Measurements from ENCODE around the gene ANKRD55.
"Not testable (repeated sequence)": the region's sequence is repeated elsewhere in the genome, so short reads cannot be mapped to it uniquely, and the experiment has no call there.

ANKRD55 gene

DNA sequence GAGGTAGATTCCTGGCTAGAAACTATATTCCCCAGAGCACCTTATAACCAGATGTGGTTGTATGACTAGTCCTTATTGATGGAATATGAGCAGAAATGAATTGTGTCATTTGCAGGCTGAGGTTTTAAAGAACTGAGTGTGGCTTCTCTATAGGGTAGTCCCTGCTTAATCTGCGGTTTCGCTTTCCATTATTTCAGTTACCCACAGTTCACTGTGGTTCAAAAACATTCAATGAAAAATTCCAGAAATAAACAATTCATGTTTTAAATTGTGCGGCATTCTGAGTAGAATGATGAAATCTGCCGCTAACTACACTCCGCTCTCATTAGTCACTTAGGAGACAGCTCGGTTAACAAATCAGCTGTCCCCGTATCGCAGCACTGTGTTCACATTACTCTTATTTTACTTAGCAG, 65.1 kb downstream of the ANKRD55 start:
- DNase-seq (ENCODE audit: low read depth in 2 of 2), result no peak

DNA sequence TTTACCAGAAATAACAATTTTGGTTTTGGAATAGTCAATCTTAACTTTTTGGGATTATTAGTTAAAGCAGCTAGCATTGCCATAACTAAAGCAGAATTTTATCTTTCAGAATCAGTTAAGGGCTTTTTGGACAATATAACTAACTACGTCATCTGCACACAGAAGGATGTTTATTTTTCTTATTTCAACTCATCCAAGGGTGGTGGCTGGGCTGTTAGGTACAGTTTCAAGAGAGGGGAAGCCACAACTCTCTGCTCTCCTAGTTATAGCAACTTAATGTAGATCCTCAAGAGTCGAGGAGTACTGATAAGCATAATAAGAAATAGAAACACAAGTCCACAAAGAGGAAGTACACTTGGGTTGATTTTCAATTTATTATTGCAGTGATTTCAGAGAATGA, 65.6 kb downstream of the ANKRD55 start:
- DNase-seq (ENCODE audit: low read depth in 2 of 2), result no peak

- DNase-seq (ENCODE audit: low read depth in 2 of 2), result no peak
These were observed 66.3 kb downstream of the ANKRD55 start for GRCh38 chr5:56166671-56167385.

- DNase-seq (ENCODE audit: low read depth in 2 of 2), result no peak
These were observed 68.8 kb downstream of the ANKRD55 start for GRCh38 chr5:56164376-56164775.

DNA sequence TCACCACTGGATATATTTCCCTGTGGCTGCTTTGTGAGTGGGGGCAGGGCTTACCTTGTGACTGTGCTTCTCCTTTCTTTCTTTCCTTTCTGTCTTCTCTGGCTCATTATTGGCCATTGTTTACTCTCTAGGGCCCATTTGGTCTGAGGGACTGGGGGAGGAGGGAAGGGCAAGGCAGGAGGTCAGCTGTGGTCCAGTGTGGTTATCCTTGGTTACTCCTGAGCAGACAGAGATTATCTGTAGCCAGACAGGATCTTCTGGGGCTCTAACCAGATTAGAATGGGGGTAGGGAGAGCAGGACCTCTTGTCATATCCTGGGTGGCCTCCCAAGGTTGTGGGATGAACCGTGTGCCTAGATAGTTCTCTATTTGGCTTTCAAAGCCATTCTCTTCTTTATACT, 71.2 kb downstream of the ANKRD55 start:
- no peak for DNase-seq (ENCODE audit: low read depth in 2 of 2)

- DNase-seq (ENCODE audit: low read depth in 2 of 2), result no peak
These were observed 71.7 kb downstream of the ANKRD55 start for GRCh38 chr5:56161439-56161823.

DNA sequence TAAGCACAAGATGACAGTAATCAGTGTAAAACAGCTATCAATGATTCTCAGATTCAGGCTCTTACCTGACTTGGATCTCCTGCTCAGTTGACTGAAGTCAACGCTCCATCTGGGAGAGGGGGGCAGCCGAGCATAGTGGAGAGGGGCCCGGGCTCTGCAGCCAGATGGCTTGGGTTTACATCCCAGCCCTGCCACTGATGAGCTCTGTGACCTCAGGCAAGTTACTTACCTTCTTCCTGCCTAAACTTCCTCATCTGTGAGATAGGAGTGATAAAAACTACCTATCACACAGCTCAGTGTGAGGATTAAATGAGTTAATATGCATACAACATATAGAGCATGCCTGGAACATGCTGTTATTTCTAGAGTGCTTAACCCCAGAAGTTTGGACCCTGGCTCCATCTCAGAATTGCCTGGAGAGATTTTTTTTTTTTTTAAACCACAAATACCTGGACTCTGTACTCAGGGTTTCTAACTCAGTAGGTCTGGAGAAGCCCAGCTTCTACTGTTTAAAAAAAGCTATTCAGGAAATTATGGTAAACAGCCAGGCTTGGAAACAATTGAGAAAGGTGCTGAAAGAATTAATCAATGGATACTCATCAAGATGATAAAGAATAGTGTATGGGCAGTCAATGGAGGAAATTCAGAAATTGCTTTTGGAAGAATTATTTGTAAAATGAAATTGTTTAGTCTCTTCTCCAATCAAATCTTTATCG, 72.2 kb downstream of the ANKRD55 start:
- no peak for DNase-seq (ENCODE audit: low read depth in 2 of 2)

GRCh38 chr5:56159521-56159947, 73.6 kb downstream of the ANKRD55 start:
- no peak for DNase-seq (ENCODE audit: low read depth in 2 of 2)

DNA sequence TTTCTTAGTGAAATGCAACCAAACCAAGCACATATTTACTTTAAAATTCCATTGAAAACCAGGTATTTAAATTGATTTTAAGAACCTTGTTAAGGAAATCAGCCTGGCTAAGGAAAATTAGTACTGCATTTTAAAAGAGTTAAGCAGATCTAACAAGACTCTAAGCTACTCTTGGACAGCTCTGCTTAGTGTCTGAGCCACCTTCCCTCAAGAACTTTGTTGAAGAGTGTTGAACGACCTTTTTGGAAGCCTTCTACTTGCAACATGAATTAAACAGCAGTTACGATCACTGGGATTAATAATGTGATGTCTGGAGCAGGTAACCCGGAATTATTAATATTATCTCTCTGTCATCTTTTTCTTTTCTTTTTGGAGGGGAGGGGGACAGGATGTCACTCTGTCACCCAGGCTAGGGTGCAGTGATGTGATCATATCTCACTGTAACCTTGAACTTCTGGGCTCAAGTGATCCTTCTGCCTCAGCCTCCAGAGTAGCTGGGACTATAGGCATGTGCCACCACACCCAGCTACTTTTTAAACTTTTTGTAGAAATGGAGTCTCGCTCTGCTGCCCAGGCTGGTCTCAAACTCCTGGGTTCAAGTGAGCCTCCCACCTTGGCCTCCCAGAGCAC, 74.7 kb downstream of the ANKRD55 start:
- no peak for DNase-seq (ENCODE audit: low read depth in 2 of 2)

DNA sequence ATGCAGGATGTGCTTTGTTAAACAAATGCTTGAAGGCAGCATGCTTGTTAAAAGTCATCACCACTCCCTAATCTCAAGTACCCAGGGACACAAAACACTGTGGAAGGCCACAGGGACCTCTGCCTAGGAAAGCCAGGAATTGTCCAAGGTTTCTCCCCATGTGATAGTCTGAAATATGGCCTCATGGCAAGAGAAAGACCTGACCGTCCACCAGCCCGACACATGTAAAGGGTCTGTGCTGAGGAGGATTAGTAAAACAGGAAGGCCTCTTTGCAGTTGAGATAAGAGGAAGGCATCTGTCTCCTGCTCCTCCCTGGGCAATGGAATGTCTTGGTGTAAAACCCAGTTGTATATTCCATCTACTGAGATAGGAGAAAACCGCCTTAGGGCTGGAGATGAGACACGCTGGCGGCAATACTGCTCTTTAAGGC, 75.9 kb downstream of the ANKRD55 start:
- DNase-seq (ENCODE audit: low read depth in 2 of 2), result not testable (repeated sequence)

GRCh38 chr5:56156585-56157190, 76.4 kb downstream of the ANKRD55 start:
- DNase-seq (ENCODE audit: low read depth in 2 of 2), result not testable (repeated sequence)

DNA sequence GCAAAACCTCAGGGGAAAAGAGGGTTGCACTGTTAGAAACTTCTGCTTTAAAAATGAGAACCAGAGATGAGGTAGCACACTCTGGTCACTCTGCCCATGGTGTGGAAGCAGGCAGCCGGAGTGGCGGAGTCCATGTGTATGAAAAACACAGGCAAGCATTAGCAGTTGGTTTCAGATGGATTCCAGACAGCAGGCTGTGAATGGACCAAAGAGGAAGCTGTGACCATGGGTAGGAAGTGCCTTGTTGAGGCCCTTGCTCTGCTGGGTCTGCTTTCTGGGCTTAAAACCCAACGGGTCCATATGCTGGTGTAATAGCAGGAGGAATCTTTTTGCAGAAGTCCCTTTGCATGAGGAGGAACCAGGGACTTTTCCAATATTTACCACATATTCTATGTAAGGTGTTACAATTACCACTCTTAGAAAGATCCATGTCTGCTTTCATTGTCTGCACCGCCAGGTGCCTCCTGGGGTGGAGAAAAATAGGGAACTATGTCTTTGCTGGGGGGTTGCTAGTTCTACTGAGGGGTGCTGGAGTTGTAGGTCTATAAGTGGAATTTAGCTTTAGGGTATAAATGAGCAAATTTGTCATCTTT, 77.0 kb downstream of the ANKRD55 start:
- DNase-seq (ENCODE audit: low read depth in 2 of 2), result peak in 1 of 2 donors; percentile 2

GRCh38 chr5:56154732-56155484, 78.2 kb downstream of the ANKRD55 start:
- DNase-seq (ENCODE audit: low read depth in 2 of 2), result no peak

- no peak for DNase-seq (ENCODE audit: low read depth in 2 of 2)
These were observed 80.7 kb downstream of the ANKRD55 start for GRCh38 chr5:56152437-56152836.

DNA sequence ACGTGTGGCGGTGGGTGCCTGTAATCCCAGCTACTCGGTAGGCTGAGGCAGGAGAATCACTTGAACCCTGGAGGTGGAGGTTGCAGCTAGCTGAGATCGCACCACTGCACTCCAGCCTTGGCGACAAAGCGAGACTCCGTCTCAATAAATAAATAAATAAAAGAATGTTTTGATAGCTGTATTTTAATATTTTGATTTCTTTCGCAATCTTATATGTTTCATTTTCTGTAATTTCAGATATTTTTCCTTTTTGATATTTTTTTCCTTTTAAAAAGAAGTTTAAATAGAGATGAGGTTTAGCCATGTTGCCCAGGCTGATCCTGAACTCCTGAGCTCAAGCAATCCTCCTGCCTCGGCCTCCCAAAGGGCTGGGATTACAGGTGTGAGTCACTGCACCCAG, 82.4 kb downstream of the ANKRD55 start:
- DNase-seq (ENCODE audit: low read depth in 2 of 2), result not testable (repeated sequence)

- DNase-seq (ENCODE audit: low read depth in 2 of 2), result no peak
These were observed 84.6 kb downstream of the ANKRD55 start for GRCh38 chr5:56148453-56148971.

DNA sequence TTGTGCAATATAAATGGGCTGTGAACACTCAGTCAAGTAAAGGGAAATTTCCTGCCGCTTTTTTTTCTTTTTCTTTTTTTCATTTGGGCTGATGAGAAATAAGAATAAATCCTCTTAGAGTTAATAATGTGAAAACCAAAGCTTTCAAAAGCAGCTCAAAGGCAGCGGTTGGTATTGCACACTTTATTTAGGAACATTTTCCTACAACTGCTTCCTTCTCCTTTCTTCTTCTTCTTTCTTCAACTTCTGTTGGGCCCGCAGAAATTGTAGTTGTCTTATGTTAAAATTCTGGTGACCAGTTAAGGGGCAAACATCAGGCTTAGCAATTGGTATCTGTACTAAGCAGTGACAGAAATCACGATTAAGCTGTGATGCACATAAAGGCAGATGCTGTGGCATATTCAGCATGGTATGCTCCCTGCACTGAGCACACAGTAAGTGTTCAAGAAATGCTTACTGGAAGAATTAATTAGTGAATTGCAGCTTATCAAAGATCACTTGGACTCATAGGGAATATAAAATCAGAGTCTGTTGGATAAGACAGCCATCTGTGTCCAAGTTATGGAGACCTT, 85.4 kb downstream of the ANKRD55 start:
- DNase-seq (ENCODE audit: low read depth in 2 of 2), result no peak

DNA sequence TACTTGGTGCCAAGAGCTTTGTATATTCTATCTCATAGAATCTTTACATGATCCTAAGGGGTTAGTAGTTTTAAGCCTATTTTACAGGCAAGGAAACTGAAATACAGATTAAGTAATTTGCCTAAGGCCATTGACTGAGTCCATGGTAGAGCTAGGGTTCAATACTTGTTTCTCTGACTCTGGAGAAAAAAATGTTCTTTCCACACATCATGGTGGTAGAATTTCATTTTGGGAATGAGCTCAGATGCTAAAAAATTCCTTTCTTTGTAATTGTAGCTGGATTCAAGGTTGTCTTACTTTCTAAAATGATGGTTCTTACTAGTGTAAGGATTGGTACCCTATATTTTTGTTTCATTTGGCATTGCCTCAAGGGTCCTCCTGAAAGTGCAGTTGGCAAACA, 86.0 kb downstream of the ANKRD55 start:
- DNase-seq (ENCODE audit: low read depth in 2 of 2), result no peak

DNA sequence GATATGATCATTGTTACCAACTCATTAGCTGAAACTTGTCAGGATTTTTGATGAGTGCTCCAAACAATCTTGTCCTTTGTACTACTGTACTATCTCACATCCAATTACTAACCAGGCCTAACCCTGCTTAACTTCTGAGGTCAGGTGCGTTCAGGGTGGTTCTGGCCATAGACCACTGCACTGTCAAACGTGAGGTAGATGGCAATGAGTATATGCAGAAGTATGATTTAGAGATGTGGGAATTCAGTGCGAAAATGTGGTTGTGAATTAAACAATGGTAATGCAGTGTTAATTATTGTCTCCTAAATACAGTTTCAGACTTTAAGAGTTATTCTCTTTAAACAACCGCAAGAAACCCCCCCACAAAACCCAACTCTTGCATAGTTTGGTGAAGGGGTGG, 86.5 kb downstream of the ANKRD55 start:
- DNase-seq (ENCODE audit: low read depth in 2 of 2), result no peak

- DNase-seq (ENCODE audit: low read depth in 2 of 2), result no peak
These were observed 87.6 kb downstream of the ANKRD55 start for GRCh38 chr5:56145511-56145910.

GRCh38 chr5:56145106-56145505, 88.0 kb downstream of the ANKRD55 start:
- no peak for DNase-seq (ENCODE audit: low read depth in 2 of 2)

All from stimulated activated CD8-positive, alpha-beta memory T cell treated with anti-CD3 and anti-CD28 coated beads, Interleukin-2, amount 100 ng/mL, for 1 hour (primary cell).